ENCODE data around the gene SLC34A1.

- TF ChIP-seq CTCF (IDR thresholded peaks at IDR 0.05) (no peak), POLR2A (IDR thresholded peaks at IDR 0.05) (no peak)
These were observed 28.9 kb upstream of the SLC34A1 start for GRCh38 chr5:177355162-177355867.

All from uterus (tissue), 2 donors.